Kidney epithelial cell (primary cell): Measurements from ENCODE around the gene PLEKHA5. TPM values are rescaled to one million over a fixed set of nuclear protein-coding genes. Genes with fewer than 3 reads are reported as not detected.

Experiments used
- DNase-seq: peaks from one replicate; pipeline ENCODE4 v3.0.0-alpha.2; 2010; ENCODE audit warnings: low read depth
- H3K27me3 ChIP-seq: 2 replicates; pipeline ENCODE4 v1.6.0; 2011; ENCODE audit warnings: low read length; ENCODE audit not compliant: control insufficient read depth, insufficient read depth
- H3K36me3 ChIP-seq: 2 replicates; pipeline ENCODE4 v1.5.1; 2011; ENCODE audit warnings: low read length; ENCODE audit not compliant: control insufficient read depth, insufficient read depth
- H3K4me3 ChIP-seq: 2 replicates; pipeline ENCODE4 v1.5.1; 2011; ENCODE audit warnings: low read depth, mild to moderate bottlenecking, control low read depth, low read length
- CTCF ChIP-seq: IDR thresholded peaks from 2 replicates; pipeline ENCODE4 v1.5.1; 2011; ENCODE audit warnings: mild to moderate bottlenecking, moderate library complexity, low read length, control low read depth, inconsistent platforms; ENCODE audit not compliant: insufficient read depth, poor library complexity, severe bottlenecking
- total RNA-seq: library from RNA; depleted of rRNA; stranded (reverse); fragments of >200 nt; gene quantifications from 2 replicates; pipeline ENCODE4 v1.2.3, GENCODE V29; 2015

PLEKHA5 gene
- total RNA-seq, 1 donor from 2014 or later: 21.9 TPM

- Histone ChIP-seq H3K27me3 (no peaks in the 10 kb centered on the region), H3K36me3 (no peaks in the 10 kb centered on the region), H3K4me3 (no peak overlapping the region)
- TF ChIP-seq CTCF: no peak
- no peak for DNase-seq
These were observed 147.2 kb downstream of the PLEKHA5 start for GRCh38 chr12:19276767-19277166.

GRCh38 chr12:19277711-19278110 lies 148.2 kb downstream of the PLEKHA5 start:
- TF ChIP-seq CTCF: no peak
- DNase-seq: no peak
- H3K36me3 ChIP-seq: no peaks in the 10 kb centered on the region

DNA sequence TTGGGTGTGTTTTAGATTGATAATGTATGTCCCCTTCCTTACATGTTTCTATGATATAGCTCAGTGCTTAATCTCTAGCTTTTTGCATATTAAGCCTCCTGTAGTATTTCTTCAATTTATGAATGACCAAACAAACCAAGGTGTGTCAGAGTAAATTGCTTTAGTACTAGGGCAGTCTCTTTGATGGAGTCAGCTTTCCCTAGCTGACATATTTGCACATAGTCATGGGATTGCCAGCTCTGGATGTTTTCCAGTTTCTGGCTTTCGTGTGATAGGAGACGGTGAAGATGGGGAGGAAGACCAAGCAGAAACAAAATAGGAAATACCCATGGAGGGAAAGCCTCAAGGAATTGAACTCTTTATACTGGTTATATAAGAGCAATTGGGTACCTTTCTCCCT lies 148.9 kb downstream of the PLEKHA5 start:
- Histone ChIP-seq H3K27me3 (no peaks in the 10 kb centered on the region), H3K36me3 (peaks cover 2% of the 10 kb centered on the region), H3K4me3 (no peak overlapping the region)
- DNase-seq: no peak
- TF ChIP-seq CTCF: no peak

More at GRCh38 chr12:19277711-19278110, 148.2 kb downstream of the PLEKHA5 start:
- Histone ChIP-seq H3K27me3 (no peaks in the 10 kb centered on the region), H3K4me3 (no peak overlapping the region)

DNA sequence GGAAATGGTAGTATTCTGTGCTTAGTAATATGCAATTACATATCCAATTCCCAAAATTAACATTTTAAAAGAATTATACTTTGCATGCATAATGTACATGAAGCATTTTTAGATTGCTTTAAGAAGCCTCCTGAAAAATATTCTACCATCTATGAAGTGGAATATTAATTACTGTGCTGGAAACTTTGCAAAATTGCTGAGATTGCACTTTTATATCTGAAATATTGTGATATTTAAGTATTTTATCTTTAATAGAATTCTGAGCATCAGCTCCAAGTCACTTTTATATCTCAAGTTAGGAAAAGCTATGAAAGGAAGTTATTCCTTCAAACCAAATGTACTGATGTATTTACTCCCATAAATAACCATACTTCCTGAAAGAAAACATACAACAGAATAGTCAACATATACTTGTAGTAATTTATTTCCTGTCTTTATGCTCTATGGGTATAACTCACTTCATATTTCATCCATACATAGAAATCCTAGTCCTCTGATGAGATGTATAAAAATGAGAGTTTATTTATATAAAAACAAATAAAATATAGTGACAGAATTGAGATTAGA lies 152.7 kb downstream of the PLEKHA5 start:
- Histone ChIP-seq H3K4me3 (no peak overlapping the region), H3K36me3 (peaks cover 3% of the 10 kb centered on the region), H3K27me3 (no peaks in the 10 kb centered on the region)
- no peak for DNase-seq
- TF ChIP-seq CTCF: no peak

- Histone ChIP-seq H3K4me3 (no peak overlapping the region), H3K36me3 (peaks cover 3% of the 10 kb centered on the region), H3K27me3 (no peaks in the 10 kb centered on the region)
- TF ChIP-seq CTCF: no peak
- no peak for DNase-seq
These were observed 155.1 kb downstream of the PLEKHA5 start for GRCh38 chr12:19284658-19285057.

GRCh38 chr12:19285793-19286448 lies 156.4 kb downstream of the PLEKHA5 start:
- no peak for DNase-seq
- no peaks in the 10 kb centered on the region for H3K27me3 ChIP-seq
- H3K36me3 ChIP-seq: peaks cover 3% of the 10 kb centered on the region
- no peak overlapping the region for H3K4me3 ChIP-seq
- no peak for TF ChIP-seq CTCF
